Ovary (tissue), 3 donors: ENCODE measurements around the gene HP1BP3.

Experiments
- POLR2A ChIP-seq: fragments of 450-650 bp; IDR thresholded peaks from one replicate; pipeline ENCODE4 v1.6.1; 2017; ENCODE audit warnings: antibody characterized with exemption, mild to moderate bottlenecking, moderate library complexity
- TF ChIP-seq, protein P1 (sequence below), 3 donors: fragments of 450-650 bp in 2 of 3; fragments of 200-600 bp in 1 of 3; IDR thresholded peaks; one replicate each; pipeline versions ENCODE4 v1.5.1 to v1.8.0; 2016 to 2022; ENCODE audit warnings: antibody characterized with exemption in 3 of 3, mild to moderate bottlenecking in 1 of 3
- donor health status: DM: no; HTN: no; CAD: no.

DNA sequence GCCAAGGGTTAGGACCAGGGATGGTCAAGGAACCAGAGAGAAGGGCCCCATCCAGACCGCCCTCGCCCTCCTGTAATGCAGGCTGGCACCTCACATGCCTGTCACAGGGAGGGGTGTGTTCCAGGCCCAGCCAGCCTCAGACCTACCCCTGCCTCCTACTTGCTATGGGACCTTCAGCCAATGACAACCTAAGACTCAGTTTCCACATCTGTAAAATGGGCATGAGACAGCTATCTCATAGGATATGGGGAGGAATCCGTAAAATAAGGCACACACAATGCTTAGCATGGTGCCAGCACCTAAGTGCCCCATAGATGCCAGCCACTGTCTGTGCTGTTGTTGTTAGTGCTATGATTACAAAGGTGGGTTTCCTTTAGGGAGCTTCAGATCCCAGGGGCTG lies 77.2 kb downstream of the HP1BP3 start:
- TF ChIP-seq POLR2A: no peak
- TF ChIP-seq, protein P1, sequence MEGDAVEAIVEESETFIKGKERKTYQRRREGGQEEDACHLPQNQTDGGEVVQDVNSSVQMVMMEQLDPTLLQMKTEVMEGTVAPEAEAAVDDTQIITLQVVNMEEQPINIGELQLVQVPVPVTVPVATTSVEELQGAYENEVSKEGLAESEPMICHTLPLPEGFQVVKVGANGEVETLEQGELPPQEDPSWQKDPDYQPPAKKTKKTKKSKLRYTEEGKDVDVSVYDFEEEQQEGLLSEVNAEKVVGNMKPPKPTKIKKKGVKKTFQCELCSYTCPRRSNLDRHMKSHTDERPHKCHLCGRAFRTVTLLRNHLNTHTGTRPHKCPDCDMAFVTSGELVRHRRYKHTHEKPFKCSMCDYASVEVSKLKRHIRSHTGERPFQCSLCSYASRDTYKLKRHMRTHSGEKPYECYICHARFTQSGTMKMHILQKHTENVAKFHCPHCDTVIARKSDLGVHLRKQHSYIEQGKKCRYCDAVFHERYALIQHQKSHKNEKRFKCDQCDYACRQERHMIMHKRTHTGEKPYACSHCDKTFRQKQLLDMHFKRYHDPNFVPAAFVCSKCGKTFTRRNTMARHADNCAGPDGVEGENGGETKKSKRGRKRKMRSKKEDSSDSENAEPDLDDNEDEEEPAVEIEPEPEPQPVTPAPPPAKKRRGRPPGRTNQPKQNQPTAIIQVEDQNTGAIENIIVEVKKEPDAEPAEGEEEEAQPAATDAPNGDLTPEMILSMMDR (IDR thresholded peaks at IDR 0.05): no peak
